ENCODE measurements around the gene CD96.
"Not testable (repeated sequence)": the region's sequence is repeated elsewhere in the genome, so short reads cannot be mapped to it uniquely, and the experiment has no call there.

The CD96 gene

GRCh38 chr3:111667170-111667569 lies 125.2 kb downstream of the CD96 start:
- DNase-seq (ENCODE audit: low read depth, low spot score), result no peak
- H3K27ac ChIP-seq, result peak overlapping the region; percentile 83

DNA sequence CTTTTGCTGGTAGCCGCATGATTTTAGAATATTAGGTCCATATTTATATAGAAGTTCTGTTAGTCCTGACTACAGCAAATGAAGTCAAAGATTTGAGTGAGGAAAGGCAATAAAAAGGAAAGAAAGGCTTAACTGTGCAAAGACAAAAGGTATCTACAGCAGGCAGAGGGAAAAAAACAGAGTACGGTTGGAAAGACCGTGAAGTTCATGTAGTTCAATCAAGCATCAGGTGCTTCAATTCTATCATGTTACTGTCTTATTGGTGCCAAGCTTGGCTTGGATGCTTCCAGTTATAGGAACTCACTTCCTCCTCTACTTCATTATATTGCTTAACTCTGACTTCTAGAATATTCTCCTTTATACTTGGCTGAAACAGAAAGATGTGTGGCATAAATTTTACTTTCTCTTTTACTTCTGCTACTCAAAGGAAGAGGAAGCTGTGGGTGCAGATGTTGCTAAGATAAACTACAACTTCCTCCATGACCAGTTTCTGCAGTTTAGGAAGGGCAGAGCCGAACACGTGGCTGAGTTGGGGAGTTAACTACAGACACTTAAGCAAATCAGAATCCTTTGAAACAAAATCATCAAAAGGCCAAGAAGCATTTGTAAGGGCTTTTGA lies 125.7 kb downstream of the CD96 start:
- H3K27ac ChIP-seq, result peak overlapping the region; percentile 83
- no peak for DNase-seq (ENCODE audit: low read depth, low spot score)

DNA sequence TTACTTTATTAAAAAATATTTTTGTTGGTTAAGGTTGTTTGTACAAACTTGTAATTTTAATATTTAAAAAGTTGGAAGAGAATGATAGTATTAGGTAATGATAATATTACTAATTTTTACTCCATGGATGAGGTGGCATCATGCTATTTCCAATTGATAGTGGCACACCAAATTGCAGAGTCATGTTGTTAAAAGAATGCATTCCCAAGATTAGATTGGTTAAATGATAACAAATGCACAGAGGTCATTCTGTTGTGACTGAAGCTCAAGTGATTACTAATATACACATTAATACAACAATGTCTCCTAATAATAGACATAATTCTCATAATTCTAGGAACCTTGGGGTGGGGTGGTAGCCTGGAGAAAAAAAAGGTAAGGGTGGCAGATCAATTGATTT lies 126.3 kb downstream of the CD96 start:
- H3K27ac ChIP-seq, result peak overlapping the region; percentile 83
- no peak for DNase-seq (ENCODE audit: low read depth, low spot score)

DNA sequence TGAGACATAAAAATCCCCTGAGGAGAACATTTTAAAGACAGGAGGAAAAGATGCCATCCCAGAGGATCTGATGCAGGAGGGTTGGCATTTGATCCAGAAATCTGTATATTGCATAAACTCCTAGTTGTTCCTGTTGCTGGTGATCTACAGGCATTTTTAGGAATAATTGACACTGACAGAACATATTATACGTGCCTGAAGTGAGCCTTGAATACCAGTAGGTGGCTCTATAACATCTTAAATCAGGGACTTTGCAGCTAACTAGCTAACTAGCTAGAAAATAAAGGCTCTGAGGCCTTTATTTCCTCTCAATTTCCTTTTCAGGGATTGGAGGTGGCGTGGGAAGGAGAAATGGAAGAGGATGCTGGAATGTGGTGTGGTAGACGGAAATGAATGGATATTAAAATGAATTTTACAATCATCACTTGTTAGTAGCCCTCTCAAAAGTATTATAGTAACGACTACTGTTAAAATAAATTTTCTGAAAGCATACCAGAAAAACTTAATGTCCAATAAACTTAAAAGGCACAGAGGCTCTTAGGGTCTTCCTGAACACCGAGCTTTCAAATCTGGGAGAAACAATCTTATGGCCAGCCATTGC lies 127.0 kb downstream of the CD96 start:
- peak overlapping the region; percentile 83 for H3K27ac ChIP-seq
- DNase-seq (ENCODE audit: low read depth, low spot score), result no peak

- peak overlapping the region; percentile 28 for H3K27ac ChIP-seq
- no peak for DNase-seq (ENCODE audit: low read depth, low spot score)
Measured at GRCh38 chr3:111669926-111670630, 128.1 kb downstream of the CD96 start.

GRCh38 chr3:111672461-111672860 lies 130.5 kb downstream of the CD96 start:
- not testable (repeated sequence) for DNase-seq (ENCODE audit: low read depth, low spot score); H3K27ac ChIP-seq

- peak overlapping the region; percentile 76 for H3K27ac ChIP-seq
Measured at GRCh38 chr3:111675846-111676210, 133.8 kb downstream of the CD96 start.

GRCh38 chr3:111676211-111677006 lies 134.4 kb downstream of the CD96 start:
- DNase-seq (ENCODE audit: low read depth, low spot score), result peak; percentile 92

More at GRCh38 chr3:111675846-111676210, 133.8 kb downstream of the CD96 start:
- no peak for DNase-seq (ENCODE audit: low read depth, low spot score)

DNA sequence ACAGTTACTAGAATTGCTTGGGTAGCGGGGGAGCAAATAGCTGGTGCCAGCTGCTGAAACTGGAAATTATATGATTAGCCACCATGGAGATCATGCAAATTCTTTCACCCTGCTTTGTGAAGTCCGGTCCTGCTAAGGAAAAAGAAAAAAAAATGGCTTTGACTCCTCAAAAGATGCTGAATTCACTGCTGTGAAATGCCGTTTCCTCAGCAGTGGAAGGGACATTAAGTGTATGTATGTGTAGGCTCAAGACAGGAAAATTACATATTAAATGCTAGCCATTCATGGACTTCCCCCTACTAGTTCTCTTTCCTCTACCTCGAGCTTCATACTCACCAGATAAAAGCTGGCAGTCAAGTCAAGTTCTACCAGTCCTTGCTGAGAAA lies 135.0 kb downstream of the CD96 start:
- H3K27ac ChIP-seq, result peak overlapping the region; percentile 76
- DNase-seq (ENCODE audit: low read depth, low spot score), result no peak

More at GRCh38 chr3:111676211-111677006, 134.4 kb downstream of the CD96 start:
- H3K27ac ChIP-seq, result peak overlapping the region; percentile 76

GRCh38 chr3:111681661-111682426 lies 139.8 kb downstream of the CD96 start:
- H3K27ac ChIP-seq, result no peak overlapping the region
- DNase-seq (ENCODE audit: low read depth, low spot score), result no peak

- no peak overlapping the region for H3K27ac ChIP-seq
- DNase-seq (ENCODE audit: low read depth, low spot score), result no peak
Measured at GRCh38 chr3:111684640-111685039, 142.6 kb downstream of the CD96 start.

GRCh38 chr3:111688190-111688800 lies 146.3 kb downstream of the CD96 start:
- DNase-seq (ENCODE audit: low read depth, low spot score), result no peak
- H3K27ac ChIP-seq, result no peak overlapping the region

DNA sequence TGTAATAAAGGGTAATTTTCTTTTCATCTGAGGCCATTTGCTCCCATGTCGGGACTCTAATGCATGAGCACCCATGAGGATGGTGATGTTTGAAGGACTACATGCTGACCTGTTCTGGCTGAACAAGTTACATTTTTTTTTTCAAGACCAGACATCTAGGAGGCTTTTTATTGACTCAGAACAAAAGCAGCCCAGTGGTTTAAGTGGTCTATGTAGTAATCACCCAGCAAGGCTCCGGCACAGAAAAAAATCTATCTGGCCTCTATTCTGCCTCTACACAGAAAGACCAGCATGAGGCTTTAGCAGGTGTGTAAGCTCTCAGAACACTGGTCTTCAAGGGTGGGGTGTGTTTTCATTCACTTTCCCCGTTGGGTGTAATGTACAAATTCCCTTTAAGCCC lies 148.2 kb downstream of the CD96 start:
- DNase-seq (ENCODE audit: low read depth, low spot score), result no peak

GRCh38 chr3:111691293-111691909 lies 149.4 kb downstream of the CD96 start:
- H3K27ac ChIP-seq, result no peak overlapping the region
- no peak for DNase-seq (ENCODE audit: low read depth, low spot score)

More for the DNA sequence above, 148.2 kb downstream of the CD96 start:
- no peak overlapping the region for H3K27ac ChIP-seq

DNA sequence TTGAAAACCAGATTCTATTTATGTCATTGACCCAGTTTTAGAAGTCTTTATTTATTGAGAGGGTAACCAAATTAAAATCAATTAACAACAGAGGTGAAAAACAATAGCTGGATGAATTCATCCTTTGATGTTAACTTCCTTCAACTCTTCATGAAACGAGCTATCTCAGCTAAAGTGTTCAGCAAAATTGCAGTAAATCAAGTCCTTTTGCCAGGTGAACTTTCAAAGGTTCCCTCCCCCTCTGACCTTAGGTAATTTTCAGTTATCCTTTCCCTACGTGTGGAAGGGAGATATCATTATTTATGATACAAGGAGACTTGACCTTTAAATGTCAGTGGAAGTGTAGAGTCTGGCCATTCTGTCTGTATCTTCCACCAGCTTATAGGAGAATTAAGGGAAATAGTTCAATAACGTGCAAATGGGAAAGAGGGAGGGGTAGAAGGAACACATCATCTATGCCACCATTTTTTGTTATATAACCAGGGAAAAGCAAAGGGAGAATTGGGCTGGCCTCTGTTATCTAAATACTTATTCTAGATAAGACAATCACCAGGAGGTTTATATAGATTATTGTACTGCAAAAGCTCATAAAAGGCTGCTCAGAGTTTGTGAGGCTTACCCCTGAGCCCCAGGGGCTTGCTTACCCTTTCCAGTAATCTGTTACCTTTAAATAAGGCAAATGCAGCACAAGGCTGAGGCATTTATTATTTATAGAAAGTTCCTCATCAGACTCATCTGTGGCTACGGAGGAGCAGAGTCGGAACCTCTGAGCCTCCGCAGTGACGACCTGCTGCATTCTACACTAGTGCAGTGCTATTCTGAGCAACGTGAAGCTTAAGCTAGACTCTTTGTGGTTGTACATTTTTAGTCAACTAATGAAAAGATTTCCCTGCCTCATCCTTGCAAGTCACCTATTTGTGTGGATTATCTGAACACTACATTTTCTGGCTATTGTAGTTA lies 150.9 kb downstream of the CD96 start:
- no peak for DNase-seq (ENCODE audit: low read depth, low spot score)
- no peak overlapping the region for H3K27ac ChIP-seq

GRCh38 chr3:111694471-111694870 lies 152.5 kb downstream of the CD96 start:
- peak overlapping the region; percentile 80 for H3K27ac ChIP-seq
- no peak for DNase-seq (ENCODE audit: low read depth, low spot score)

- peak; percentile 16 for DNase-seq (ENCODE audit: low read depth, low spot score)
- H3K27ac ChIP-seq, result peak overlapping the region; percentile 80
Measured at GRCh38 chr3:111695636-111696117, 153.7 kb downstream of the CD96 start.

DNA sequence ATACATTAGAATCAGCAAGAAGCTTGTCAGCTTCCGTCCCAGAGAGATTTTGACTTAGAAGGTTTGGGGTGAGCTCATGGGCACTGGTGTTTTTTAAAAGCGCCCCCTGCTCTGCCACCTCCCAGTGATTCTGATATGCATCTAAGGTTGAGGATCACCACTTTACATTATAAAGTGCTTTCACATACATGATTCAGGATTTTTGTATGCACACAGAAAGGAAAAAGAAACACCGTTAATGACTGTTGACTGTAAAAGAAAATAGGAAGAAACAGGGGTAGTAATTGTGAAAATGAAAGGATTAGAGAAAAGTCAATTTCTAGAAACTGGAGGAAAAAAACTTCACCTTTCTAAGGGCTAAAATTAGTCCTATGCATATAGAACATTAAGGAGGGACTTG lies 158.1 kb downstream of the CD96 start:
- H3K27ac ChIP-seq, result no peak overlapping the region
- no peak for DNase-seq (ENCODE audit: low read depth, low spot score)
